Glomerular visceral epithelial cell (primary cell): Measurements from ENCODE around the gene PPP2R5E.
"Not testable (repeated sequence)": the region's sequence is repeated elsewhere in the genome, so short reads cannot be mapped to it uniquely, and the experiment has no call there.

Experiments used
- DNase-seq: peaks from one replicate; pipeline ENCODE4 v3.0.0-alpha.2; 2016; ENCODE audit errors: extremely low spot score

The PPP2R5E gene

DNA sequence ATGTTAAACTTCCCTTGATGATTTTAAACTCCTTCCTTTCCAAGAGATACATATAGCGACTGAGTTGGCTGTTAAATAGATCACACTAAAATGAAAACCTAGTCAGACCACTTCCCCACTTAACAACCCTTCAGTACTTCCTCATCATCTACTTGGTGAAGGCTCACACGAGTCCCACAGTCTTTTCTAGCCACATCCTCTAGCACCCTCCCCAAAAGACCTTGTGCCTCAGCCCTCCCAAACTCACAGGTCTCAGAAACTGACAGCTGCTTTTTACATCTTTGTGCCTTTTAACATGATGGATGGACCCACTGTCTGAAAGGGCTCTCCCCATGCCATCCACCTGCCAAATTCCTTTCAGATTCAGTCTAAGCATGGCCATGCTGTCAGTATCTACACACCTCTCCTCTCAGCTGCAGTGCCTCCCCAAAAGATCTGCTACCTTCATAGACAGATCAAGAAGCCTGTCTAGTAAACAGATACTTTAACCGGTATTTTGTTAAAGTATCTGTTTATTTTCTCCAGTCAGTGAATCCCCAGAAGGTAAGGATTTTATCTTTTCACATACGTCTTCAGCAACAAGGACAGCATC, 159.3 kb downstream of the PPP2R5E start:
- DNase-seq = no peak

DNA sequence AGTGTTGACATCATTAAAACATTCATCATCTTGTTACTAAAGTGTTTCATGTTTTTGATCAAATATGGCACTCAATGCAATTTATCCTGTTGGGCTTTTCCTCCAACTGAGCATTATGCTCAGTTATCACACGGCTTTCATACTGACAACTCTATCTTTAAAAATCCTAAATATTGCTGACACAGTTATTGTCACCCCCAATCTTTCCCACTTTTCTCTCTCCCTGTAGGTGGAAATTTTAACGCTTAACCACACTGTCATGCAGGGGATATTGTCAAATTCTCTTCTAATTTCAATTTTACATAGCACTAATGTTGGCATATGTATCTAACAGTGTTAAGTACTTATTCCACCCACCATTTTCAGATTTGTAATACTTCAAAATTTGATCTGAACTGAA, 164.7 kb downstream of the PPP2R5E start:
- DNase-seq = no peak

DNA sequence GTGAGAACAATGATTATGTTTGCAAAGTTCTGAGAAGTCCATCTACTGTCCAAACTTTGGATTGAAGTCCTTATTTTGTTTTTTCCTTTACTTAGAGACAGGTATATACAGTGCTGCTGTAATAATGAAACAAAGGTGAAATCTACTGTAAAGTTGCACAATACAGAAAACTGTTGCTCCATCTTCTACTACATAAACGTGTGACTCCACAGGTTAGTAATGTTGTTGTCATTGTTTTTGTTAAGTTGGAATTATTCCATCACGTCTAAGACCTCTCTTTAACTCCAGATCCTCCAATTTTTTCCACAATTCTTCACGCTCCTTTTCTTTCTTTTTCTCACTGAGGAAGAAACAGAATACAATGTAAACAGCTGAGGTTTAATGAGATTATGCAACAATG, 167.4 kb downstream of the PPP2R5E start:
- no peak for DNase-seq

- DNase-seq = not testable (repeated sequence)
Measured at GRCh38 chr14:63371613-63372012, 171.6 kb downstream of the PPP2R5E start.

DNA sequence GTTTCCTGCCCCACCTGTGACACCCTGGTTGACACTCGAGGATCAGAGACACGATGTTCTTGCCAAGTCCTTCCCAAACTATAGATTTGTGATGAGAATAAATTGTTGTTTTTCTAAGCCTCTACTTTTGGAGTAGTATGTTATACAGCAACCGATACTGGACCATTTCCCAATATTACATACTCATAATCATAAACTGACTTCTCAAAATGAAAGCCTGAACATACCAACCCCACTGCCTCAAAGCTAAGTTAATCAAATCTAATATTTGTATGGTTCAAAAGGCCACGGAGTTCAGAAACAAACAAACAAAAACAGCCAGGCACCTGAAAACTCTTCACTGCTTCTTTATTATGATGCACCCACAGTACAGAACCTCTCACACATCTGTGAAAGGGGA, 172.1 kb downstream of the PPP2R5E start:
- no peak for DNase-seq

GRCh38 chr14:63367742-63368364, 175.3 kb downstream of the PPP2R5E start:
- no peak for DNase-seq

GRCh38 chr14:63362389-63362819, 180.8 kb downstream of the PPP2R5E start:
- no peak for DNase-seq

DNA sequence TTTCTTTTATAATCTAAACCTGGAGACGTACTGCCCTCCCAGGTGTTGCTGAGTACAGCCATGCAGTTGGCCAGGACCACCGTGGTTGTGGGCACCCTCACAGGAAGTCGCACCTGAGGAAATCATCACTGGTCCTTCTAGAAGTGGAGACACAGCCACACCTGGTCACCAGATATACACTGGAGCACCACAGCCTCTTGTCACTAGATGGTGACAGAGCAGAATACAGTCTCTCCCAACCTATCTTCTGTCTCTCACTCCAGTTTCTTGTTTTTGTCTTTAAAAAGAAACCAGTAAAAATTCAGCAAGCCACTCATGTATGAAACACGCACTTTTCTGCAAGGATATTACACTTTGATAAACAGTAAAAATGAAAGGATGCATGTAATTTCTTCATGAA, 181.4 kb downstream of the PPP2R5E start:
- no peak for DNase-seq

- DNase-seq = no peak
Measured at GRCh38 chr14:63357841-63358240, 185.3 kb downstream of the PPP2R5E start.

- no peak for DNase-seq
Measured at GRCh38 chr14:63345826-63346225, 197.4 kb downstream of the PPP2R5E start.

DNA sequence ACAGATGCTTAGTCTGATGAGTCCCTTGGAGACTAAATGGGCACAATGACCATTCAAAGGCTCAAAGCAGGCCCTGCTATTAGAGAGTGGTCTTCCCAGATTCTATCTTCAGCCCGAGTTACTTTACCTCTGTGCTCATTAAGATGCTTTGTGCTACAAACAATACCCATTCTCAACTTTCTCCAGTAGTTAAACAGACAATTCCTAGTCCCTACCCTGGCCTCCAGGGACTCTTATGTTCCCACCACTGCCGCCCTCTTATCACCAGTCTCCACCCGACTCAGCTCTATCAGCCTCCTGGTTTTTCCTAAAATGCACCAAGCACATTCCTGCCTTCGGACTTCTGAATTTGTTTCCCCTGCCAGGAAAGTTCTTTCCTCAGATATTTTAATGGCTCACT, 198.8 kb downstream of the PPP2R5E start:
- no peak for DNase-seq

DNA sequence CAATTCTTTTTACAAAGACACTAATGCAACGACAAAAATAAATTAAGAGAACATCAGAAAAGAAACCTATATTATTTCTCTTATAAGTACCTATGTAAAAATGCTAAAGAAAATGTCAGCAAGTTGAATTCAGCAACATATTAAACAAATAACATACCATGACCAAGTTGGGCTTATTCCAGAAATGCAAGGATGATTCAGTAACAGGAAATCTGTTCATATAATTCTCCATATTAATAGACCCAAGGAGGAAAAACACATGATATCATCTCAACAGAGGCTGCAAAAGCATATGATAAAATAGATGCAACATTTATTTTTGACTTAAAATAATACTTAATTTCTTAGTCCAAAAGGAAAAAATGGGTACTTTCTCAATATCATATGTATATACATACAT, 199.3 kb downstream of the PPP2R5E start:
- no peak for DNase-seq

GRCh38 chr14:63342371-63342770, 200.8 kb downstream of the PPP2R5E start:
- DNase-seq = no peak

DNA sequence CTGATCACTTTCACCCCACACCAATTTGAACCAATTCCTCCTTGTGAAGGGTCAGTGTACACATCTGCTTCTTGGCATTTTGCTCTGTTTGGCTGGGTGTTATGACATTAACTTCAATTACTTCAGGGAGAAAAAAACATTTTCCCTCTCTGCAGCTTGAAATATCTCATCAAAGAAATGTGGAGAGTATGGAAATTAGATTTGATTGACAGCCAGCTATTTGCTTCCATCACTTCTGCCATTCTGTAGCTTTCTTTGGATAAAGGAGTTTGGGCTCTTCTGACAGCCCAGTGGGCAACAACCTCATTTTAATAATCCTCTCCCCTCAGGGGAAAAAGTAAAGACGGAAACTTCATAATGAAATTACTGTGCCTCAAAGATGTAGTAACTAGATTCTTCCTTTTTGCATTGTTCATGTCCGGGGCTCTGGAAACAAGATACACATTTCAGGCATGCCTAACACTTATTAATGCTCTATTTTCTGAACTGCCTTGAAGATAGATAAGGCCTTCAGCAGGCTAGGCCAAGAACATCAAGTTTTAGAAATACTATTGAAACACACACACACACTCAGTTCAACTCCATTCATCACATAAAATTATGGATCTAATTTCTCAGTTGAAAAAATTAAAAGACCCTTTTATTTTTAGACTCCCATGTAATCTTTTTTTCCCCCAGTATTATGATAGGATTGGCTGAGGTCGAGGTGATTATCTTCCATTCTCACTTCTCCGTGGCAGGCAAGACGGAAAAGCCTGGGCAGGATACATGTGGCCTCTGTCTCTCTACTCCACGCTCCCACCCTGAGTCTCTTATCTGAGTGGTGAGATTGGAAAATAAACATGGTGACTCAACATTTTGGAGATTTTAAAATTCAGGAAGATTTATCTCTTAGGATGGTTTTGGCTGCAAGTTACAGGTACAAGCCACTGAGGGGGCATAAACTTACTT, 214.1 kb downstream of the PPP2R5E start:
- DNase-seq = no peak

DNA sequence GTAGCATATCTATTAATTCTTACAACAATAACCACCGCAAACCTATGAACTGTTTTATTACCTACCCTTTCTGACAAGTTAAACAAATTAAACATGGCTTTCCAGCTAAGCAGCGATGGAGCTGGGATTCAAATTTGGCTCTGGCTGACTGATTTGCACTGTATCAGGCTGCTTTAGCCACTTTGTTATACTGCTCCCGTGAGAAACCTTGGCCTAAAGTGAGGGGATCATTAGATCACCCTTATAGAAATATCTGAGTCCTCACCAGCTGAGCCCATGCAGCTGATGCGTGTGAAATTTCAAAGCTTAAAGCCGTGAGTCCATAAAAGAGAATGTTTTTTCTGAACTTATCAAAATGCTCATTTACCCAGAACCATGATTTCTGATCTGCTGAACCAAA, 216.3 kb downstream of the PPP2R5E start:
- no peak for DNase-seq

DNA sequence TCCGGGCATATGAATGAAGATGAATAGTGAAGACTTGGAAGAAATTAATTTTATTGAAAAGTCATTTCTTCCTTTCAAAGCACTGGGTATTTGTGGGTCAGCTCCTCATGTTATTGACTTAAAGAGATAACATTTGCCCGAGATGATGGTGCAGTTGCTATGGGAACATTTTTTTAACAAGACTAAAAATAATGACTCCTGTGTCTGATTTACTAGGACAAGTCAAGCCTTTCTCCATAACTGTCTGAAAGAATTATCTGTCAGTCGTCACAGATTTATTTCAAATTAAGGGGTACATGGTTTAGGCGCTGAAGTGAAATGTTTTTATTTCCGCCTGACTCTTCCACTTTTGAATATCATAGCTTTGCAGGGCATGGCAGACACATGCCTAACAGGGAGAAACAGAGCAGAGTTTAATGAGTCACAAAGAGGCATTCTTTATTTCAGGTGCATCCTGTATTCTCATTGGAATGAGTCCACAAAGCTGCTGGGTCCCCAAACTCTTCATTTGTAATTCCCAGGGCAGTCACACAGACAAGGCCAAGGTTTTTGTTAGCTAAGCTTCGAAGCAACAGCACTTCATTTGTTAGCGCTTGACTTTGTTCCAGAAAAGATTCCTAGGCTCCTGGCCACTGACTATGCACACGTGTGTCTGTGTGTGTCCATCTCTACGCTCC, 220.1 kb downstream of the PPP2R5E start:
- DNase-seq = no peak

DNA sequence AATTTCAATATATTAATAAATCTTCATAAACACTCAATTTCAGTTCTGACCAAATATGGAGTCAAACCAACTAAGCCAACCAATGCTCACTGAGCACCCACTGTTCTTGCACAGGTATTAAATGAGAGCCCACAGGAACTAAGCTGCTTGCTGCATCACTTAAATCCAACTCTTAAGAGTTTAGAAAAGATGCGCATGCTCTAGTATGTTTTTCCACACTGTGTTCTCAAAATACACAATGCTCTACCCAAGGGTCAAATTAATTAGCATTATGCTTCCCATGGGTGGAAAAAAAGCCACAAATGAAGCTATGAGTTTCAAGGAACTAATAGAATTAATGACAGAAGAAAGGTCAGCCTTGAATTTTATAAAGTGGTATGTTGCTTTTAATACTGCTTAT, 220.7 kb downstream of the PPP2R5E start:
- no peak for DNase-seq
